MM.1S (cell line): ENCODE measurements around the gene AUTS2.

Experiments used
- DNase-seq: peaks from one replicate; pipeline ENCODE4 v3.0.0-alpha.2; 2015
- H2AFZ ChIP-seq: fragments of 300-600 bp; sonication (generic); 2 replicates; pipeline ENCODE4 v1.6.0; 2016; ENCODE audit warnings: antibody characterized with exemption, low read length
- H3F3A ChIP-seq: fragments of 300-600 bp; sonication (generic); 2 replicates; pipeline ENCODE4 v1.6.1; 2016; ENCODE audit warnings: mild to moderate bottlenecking, antibody characterized with exemption, low read length, moderate library complexity, mixed read lengths; ENCODE audit not compliant: insufficient read depth
- H3K27ac ChIP-seq: fragments of 300-600 bp; sonication (generic); 2 replicates; pipeline ENCODE4 v1.5.1; 2016; ENCODE audit warnings: mild to moderate bottlenecking, low read length
- H3K27me3 ChIP-seq: fragments of 300-600 bp; sonication (generic); replicated peaks from 2 replicates; pipeline ENCODE4 v1.6.0; 2016; ENCODE audit warnings: low read length; ENCODE audit not compliant: insufficient read depth
- H3K36me3 ChIP-seq: fragments of 300-600 bp; sonication (generic); replicated peaks from 2 replicates; pipeline ENCODE4 v1.6.1; 2016; ENCODE audit warnings: mild to moderate bottlenecking, low read length, mixed read lengths; ENCODE audit not compliant: insufficient read depth
- H3K4me1 ChIP-seq: fragments of 300-600 bp; sonication (generic); 2 replicates; pipeline ENCODE4 v1.6.1; 2016; ENCODE audit warnings: low read length, mixed read lengths
- H3K4me2 ChIP-seq: fragments of 300-600 bp; sonication (generic); 2 replicates; pipeline ENCODE4 v1.6.0; 2016; ENCODE audit warnings: low read depth, low read length
- H3K4me3 ChIP-seq: fragments of 300-600 bp; sonication (generic); 2 replicates; pipeline ENCODE4 v1.5.1; 2016; ENCODE audit warnings: low read length, mixed read lengths
- H3K79me2 ChIP-seq: fragments of 300-600 bp; sonication (generic); 2 replicates; pipeline ENCODE4 v1.6.1; 2016; ENCODE audit warnings: mixed run types, low read length, mixed read lengths
- H3K9ac ChIP-seq: fragments of 300-600 bp; sonication (generic); 2 replicates; pipeline ENCODE4 v1.6.1; 2016; ENCODE audit warnings: low read length, mixed read lengths
- H3K9me2 ChIP-seq: fragments of 300-600 bp; sonication (generic); replicated peaks from 2 replicates; pipeline ENCODE4 v1.6.1; 2016; ENCODE audit warnings: mild to moderate bottlenecking, low read length, mixed read lengths; ENCODE audit not compliant: insufficient read depth
- H3K9me3 ChIP-seq: fragments of 300-600 bp; sonication (generic); replicated peaks from 2 replicates; pipeline ENCODE4 v1.6.1; 2016; ENCODE audit warnings: mild to moderate bottlenecking, low read length, mixed read lengths; ENCODE audit not compliant: insufficient read depth
- H4K20me1 ChIP-seq: fragments of 300-600 bp; sonication (generic); 2 replicates; pipeline ENCODE4 v1.6.1; 2016; ENCODE audit warnings: mild to moderate bottlenecking, low read length, moderate library complexity, mixed read lengths; ENCODE audit not compliant: insufficient read depth
- CTCF ChIP-seq: fragments of 300-600 bp; sonication (generic); IDR thresholded peaks from 2 replicates; pipeline ENCODE4 v1.5.1; 2016; ENCODE audit warnings: antibody characterized with exemption, low read length, mixed read lengths
- EZH2 ChIP-seq: fragments of 300-600 bp; sonication (generic); optimal IDR thresholded peaks from 2 replicates; pipeline ENCODE3; 2017; ENCODE audit warnings: low read depth, mild to moderate bottlenecking, antibody characterized with exemption, low read length, mixed read lengths
- EZH2phosphoT487 ChIP-seq: fragments of 300-600 bp; sonication (generic); IDR thresholded peaks from 2 replicates; pipeline ENCODE4 v1.6.1; 2018; ENCODE audit warnings: antibody characterized with exemption, low read length

AUTS2 gene

GRCh38 chr7:69963393-69963792 is 365.1 kb downstream of the AUTS2 start:
- no peak overlapping the region for H3K4me3 ChIP-seq
- no peaks in the 10 kb centered on the region for H4K20me1 ChIP-seq
- no peaks in the 10 kb centered on the region for H3K9me2 ChIP-seq
- no peaks in the 10 kb centered on the region for H3K27me3 ChIP-seq
- no peak overlapping the region for H2AFZ ChIP-seq
- DNase-seq, result peak; percentile 7
- no peak overlapping the region for H3K27ac ChIP-seq
- TF ChIP-seq EZH2phosphoT487 (no peak), CTCF (no peak), EZH2 (no peak)
- H3K79me2 ChIP-seq, result no peaks in the 10 kb centered on the region
- peak overlapping the region; percentile 65; the same call in 1 of the 2 replicates for H3K4me2 ChIP-seq
- H3F3A ChIP-seq, result no peaks in the 10 kb centered on the region
- no peaks in the 10 kb centered on the region for H3K9me3 ChIP-seq
- no peaks in the 10 kb centered on the region for H3K36me3 ChIP-seq
- no peak overlapping the region for H3K9ac ChIP-seq
- peaks cover 21% of the 10 kb centered on the region for H3K4me1 ChIP-seq

- Histone ChIP-seq H4K20me1 (no peaks in the 10 kb centered on the region), H3K79me2 (no peaks in the 10 kb centered on the region), H3K27ac (no peak overlapping the region), H3K4me1 (peaks cover 17% of the 10 kb centered on the region), H3K36me3 (no peaks in the 10 kb centered on the region), H3K9ac (no peak overlapping the region), H3F3A (no peaks in the 10 kb centered on the region), H3K9me2 (no peaks in the 10 kb centered on the region), H2AFZ (no peak overlapping the region), H3K4me3 (no peak overlapping the region), H3K9me3 (no peaks in the 10 kb centered on the region), H3K27me3 (no peaks in the 10 kb centered on the region), H3K4me2 (no peak overlapping the region)
- no peak for TF ChIP-seq EZH2phosphoT487
- no peak for DNase-seq
Measured at GRCh38 chr7:69966766-69967591, 368.7 kb downstream of the AUTS2 start.

GRCh38 chr7:69967689-69968450 is 369.6 kb downstream of the AUTS2 start:
- Histone ChIP-seq H3K27ac (no peak overlapping the region), H3K79me2 (no peaks in the 10 kb centered on the region), H3K4me2 (no peak overlapping the region), H2AFZ (no peak overlapping the region), H3F3A (no peaks in the 10 kb centered on the region), H4K20me1 (no peaks in the 10 kb centered on the region), H3K9me3 (no peaks in the 10 kb centered on the region), H3K9ac (no peak overlapping the region), H3K27me3 (no peaks in the 10 kb centered on the region), H3K36me3 (no peaks in the 10 kb centered on the region), H3K9me2 (no peaks in the 10 kb centered on the region), H3K4me1 (peaks cover 9% of the 10 kb centered on the region), H3K4me3 (no peak overlapping the region)
- no peak for DNase-seq
- TF ChIP-seq EZH2phosphoT487 (no peak), EZH2 (no peak), CTCF (no peak)
